Esophagus squamous epithelium (tissue), 4 donors: Measurements from ENCODE around the gene DUSP9.
A peak's percentile ranks its signal among the peaks of the same experiment; 100 is the strongest.

Experiments
- CTCF ChIP-seq, 6 experiments: fragments of 450-650 bp in 4 of 6; fragments of 200-600 bp in 2 of 6; sonication (generic) in 2 of 6; IDR thresholded peaks; one replicate each; pipeline ENCODE4 v1.5.1; 2016 to 2019; ENCODE audit warnings: antibody characterized with exemption in 6 of 6, mild to moderate bottlenecking in 4 of 6, moderate library complexity in 4 of 6
- POLR2A ChIP-seq, 4 donors: fragments of 450-650 bp; IDR thresholded peaks; one replicate each; pipeline ENCODE4 v1.6.1; 2017; ENCODE audit warnings: antibody characterized with exemption in 4 of 4, mild to moderate bottlenecking in 4 of 4, moderate library complexity in 3 of 4

- TF ChIP-seq CTCF (IDR thresholded peaks at IDR 0.05) (peak; percentile 58 to 69 (median 61)), POLR2A (IDR thresholded peaks at IDR 0.05) (no peak)
These were observed 22.3 kb downstream of the DUSP9 start for GRCh38 chrX:153669174-153669890.
